Measurements from ENCODE around the gene OR1N2. TPM values are rescaled to one million over a fixed set of nuclear protein-coding genes. Genes with fewer than 3 reads are reported as not detected.
"Not testable (repeated sequence)": the region's sequence is repeated elsewhere in the genome, so short reads cannot be mapped to it uniquely, and the experiment has no call there.

The OR1N2 gene
- total and polyA plus RNA-seq, 4 donors: not detected

DNA sequence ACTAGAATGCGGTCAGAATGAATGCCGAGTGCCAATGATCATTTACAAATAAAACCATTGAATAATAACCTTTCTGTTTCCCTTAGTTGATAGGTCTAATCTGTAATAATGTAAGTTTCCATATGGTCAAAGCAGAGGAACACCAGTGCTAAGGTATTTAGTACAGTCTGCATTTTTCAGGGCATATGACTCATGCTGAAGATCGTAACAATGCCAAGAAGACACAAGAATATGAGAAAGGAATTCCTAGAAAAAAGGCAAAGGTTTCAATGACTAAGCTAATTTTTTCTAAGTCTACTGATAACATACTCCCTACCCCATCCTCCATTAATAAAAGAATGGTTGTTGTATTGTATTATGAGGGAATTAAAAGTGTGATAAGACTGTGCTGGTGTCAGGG lies 27.4 kb downstream of the OR1N2 start:
- 82% methylated on average over 3 of the region's 3 CpGs for WGBS
- Histone ChIP-seq H3K9me3 (ENCODE audit: control insufficient read depth in 4 of 4, low read length in 3 of 4) (no peaks in the 10 kb centered on the region), H3K9ac (ENCODE audit: low read depth in 1 of 2, low read length in 2 of 2) (no peak overlapping the region), H3K4me1 (ENCODE audit: control insufficient read depth in 4 of 4, insufficient read depth in 4 of 4, low read length in 3 of 4) (no peaks in the 10 kb centered on the region), H3K27ac (ENCODE audit: low read depth in 1 of 2, low read length in 2 of 2) (no peak overlapping the region), H3K4me3 (ENCODE audit: low read depth in 1 of 3, low read length in 3 of 3) (no peak overlapping the region), H3K36me3 (ENCODE audit: control insufficient read depth in 4 of 4, insufficient read depth in 3 of 4, low read depth in 1 of 4, low read length in 3 of 4) (no peaks in the 10 kb centered on the region), H3K27me3 (ENCODE audit: control insufficient read depth in 4 of 4, insufficient read depth in 4 of 4, low read length in 3 of 4) (no peaks in the 10 kb centered on the region)
- no peak for DNase-seq (ENCODE audit: low spot score)
- TF ChIP-seq, protein P1, sequence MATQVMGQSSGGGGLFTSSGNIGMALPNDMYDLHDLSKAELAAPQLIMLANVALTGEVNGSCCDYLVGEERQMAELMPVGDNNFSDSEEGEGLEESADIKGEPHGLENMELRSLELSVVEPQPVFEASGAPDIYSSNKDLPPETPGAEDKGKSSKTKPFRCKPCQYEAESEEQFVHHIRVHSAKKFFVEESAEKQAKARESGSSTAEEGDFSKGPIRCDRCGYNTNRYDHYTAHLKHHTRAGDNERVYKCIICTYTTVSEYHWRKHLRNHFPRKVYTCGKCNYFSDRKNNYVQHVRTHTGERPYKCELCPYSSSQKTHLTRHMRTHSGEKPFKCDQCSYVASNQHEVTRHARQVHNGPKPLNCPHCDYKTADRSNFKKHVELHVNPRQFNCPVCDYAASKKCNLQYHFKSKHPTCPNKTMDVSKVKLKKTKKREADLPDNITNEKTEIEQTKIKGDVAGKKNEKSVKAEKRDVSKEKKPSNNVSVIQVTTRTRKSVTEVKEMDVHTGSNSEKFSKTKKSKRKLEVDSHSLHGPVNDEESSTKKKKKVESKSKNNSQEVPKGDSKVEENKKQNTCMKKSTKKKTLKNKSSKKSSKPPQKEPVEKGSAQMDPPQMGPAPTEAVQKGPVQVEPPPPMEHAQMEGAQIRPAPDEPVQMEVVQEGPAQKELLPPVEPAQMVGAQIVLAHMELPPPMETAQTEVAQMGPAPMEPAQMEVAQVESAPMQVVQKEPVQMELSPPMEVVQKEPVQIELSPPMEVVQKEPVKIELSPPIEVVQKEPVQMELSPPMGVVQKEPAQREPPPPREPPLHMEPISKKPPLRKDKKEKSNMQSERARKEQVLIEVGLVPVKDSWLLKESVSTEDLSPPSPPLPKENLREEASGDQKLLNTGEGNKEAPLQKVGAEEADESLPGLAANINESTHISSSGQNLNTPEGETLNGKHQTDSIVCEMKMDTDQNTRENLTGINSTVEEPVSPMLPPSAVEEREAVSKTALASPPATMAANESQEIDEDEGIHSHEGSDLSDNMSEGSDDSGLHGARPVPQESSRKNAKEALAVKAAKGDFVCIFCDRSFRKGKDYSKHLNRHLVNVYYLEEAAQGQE (IDR thresholded peaks at IDR 0.05): no peak
- peak in 1 of 2 donors; percentile 33 for TF ChIP-seq JUND (IDR thresholded peaks at IDR 0.05)

DNA sequence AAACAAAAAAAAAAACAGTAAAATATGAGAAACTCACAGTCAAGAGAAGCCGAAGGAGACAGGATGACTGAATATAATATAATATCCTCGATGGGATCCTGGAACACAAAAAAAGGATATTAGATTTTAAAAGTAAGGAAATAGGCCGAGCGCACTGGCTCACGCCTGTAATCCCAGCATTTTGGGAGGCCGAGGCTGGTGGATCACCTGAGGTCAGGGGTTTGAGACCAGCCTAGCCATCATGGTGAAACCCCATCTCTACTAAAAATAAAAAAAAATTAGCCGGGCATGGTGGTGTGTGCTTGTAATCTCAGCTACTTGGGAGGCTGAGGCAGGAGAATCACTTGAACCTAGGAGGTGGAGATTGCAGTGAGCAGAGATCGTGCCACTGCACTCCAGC lies 30.4 kb downstream of the OR1N2 start, which contains the start of gene OR1L8:
Gene OR1L8, minus strand, starts transcription at position 101 of the 400 bp plus-strand sequence. CDS start 14,907 bp downstream, outside the sequence.
- DNase-seq (ENCODE audit: low spot score); H3K4me3 ChIP-seq (ENCODE audit: low read depth in 1 of 3, low read length in 3 of 3); H3K9me3 ChIP-seq (ENCODE audit: control insufficient read depth in 4 of 4, low read length in 3 of 4); H3K27ac ChIP-seq (ENCODE audit: low read depth in 1 of 2, low read length in 2 of 2); H3K4me1 ChIP-seq (ENCODE audit: control insufficient read depth in 4 of 4, insufficient read depth in 4 of 4, low read length in 3 of 4); H3K27me3 ChIP-seq (ENCODE audit: control insufficient read depth in 4 of 4, insufficient read depth in 4 of 4, low read length in 3 of 4); H3K36me3 ChIP-seq (ENCODE audit: control insufficient read depth in 4 of 4, insufficient read depth in 3 of 4, low read depth in 1 of 4, low read length in 3 of 4); H3K9ac ChIP-seq (ENCODE audit: low read depth in 1 of 2, low read length in 2 of 2): not testable (repeated sequence)
- 91% methylated on average over 8 of the region's 8 CpGs for WGBS

Other genes with a start within 250 kb of the OR1N2 start
- 1 to 10 TPM in 1 of 2 donors, under 1 TPM in 1; 0.84 to 5.3 TPM for gene PTGS1, start 182.1 kb upstream of the OR1N2 start, total RNA-seq
- gene PTGS1, start 182.1 kb upstream of the OR1N2 start, polyA plus RNA-seq: 1 to 10 TPM in 1 of 2 donors, under 1 TPM in 1; 0.85 to 1.4 TPM
- gene OR1J1, start 75.2 kb upstream of the OR1N2 start, total RNA-seq: not detected
- gene OR1J1, start 75.2 kb upstream of the OR1N2 start, polyA plus RNA-seq: not detected
- gene OR1J2, start 42.3 kb upstream of the OR1N2 start, total RNA-seq: not detected
- not detected for gene OR1J2, start 42.3 kb upstream of the OR1N2 start, polyA plus RNA-seq
- not detected for gene OR1J4, start 34.0 kb upstream of the OR1N2 start, total RNA-seq
- not detected for gene OR1J4, start 34.0 kb upstream of the OR1N2 start, polyA plus RNA-seq
- gene OR1N1, start 25.8 kb upstream of the OR1N2 start, total RNA-seq: not detected
- not detected for gene OR1N1, start 25.8 kb upstream of the OR1N2 start, polyA plus RNA-seq
- gene OR1L8, start 30.3 kb downstream of the OR1N2 start, total RNA-seq: under 1 TPM in 1 of 2 donors, not detected in 1; 0.08 TPM
- gene OR1L8, start 30.3 kb downstream of the OR1N2 start, polyA plus RNA-seq: not detected
- gene OR1Q1, start 61.6 kb downstream of the OR1N2 start, total RNA-seq: not detected
- gene OR1Q1, start 61.6 kb downstream of the OR1N2 start, polyA plus RNA-seq: not detected
- gene OR1B1, start 104.5 kb downstream of the OR1N2 start, total RNA-seq: not detected
- gene OR1B1, start 104.5 kb downstream of the OR1N2 start, polyA plus RNA-seq: not detected
- gene OR1L1, start 108.6 kb downstream of the OR1N2 start, total RNA-seq: not detected
- gene OR1L1, start 108.6 kb downstream of the OR1N2 start, polyA plus RNA-seq: not detected
- not detected for gene OR1L3, start 122.0 kb downstream of the OR1N2 start, total RNA-seq
- not detected for gene OR1L3, start 122.0 kb downstream of the OR1N2 start, polyA plus RNA-seq
- not detected for gene OR1L4, start 170.9 kb downstream of the OR1N2 start, total RNA-seq
- gene OR1L4, start 170.9 kb downstream of the OR1N2 start, polyA plus RNA-seq: not detected
- gene OR1L6, start 189.2 kb downstream of the OR1N2 start, total RNA-seq: not detected
- gene OR1L6, start 189.2 kb downstream of the OR1N2 start, polyA plus RNA-seq: not detected
- not detected for gene OR5C1, start 235.8 kb downstream of the OR1N2 start, total RNA-seq
- not detected for gene OR5C1, start 235.8 kb downstream of the OR1N2 start, polyA plus RNA-seq
- not detected for gene OR1K1, start 247.0 kb downstream of the OR1N2 start, total RNA-seq
- not detected for gene OR1K1, start 247.0 kb downstream of the OR1N2 start, polyA plus RNA-seq

Data from liver (tissue), 9 donors.